HG02678 (cell line): ENCODE measurements around the gene CHID1.

Experiments
- ATAC-seq: cut with Tn5 transposase; IDR thresholded peaks from one replicate; pipeline ENCODE4 v1.9.1; 2021; ENCODE audit warnings: mild to moderate bottlenecking, moderate library complexity; ENCODE audit not compliant: unreplicated experiment

CHID1 gene

DNA sequence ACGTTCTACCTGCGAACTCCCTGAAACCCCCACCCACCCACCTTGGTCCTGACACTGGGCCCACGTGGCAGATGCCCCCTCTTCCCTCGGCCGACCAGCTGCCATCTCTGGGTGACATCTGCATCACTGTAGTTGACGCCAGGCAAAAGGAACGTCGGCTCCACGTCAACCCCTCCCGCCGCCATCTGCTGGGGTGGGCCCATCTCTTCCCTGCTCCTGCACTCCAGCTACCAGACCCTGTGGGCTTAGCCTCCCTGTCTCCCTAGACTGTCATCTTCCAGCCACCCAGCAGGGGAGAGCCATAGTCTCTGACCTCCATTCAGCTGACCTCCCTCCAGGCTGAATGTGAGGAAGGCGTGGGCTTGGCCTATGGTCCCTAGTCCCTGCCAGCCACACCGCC lies 21.4 kb downstream of the CHID1 start:
- no peak for ATAC-seq

DNA sequence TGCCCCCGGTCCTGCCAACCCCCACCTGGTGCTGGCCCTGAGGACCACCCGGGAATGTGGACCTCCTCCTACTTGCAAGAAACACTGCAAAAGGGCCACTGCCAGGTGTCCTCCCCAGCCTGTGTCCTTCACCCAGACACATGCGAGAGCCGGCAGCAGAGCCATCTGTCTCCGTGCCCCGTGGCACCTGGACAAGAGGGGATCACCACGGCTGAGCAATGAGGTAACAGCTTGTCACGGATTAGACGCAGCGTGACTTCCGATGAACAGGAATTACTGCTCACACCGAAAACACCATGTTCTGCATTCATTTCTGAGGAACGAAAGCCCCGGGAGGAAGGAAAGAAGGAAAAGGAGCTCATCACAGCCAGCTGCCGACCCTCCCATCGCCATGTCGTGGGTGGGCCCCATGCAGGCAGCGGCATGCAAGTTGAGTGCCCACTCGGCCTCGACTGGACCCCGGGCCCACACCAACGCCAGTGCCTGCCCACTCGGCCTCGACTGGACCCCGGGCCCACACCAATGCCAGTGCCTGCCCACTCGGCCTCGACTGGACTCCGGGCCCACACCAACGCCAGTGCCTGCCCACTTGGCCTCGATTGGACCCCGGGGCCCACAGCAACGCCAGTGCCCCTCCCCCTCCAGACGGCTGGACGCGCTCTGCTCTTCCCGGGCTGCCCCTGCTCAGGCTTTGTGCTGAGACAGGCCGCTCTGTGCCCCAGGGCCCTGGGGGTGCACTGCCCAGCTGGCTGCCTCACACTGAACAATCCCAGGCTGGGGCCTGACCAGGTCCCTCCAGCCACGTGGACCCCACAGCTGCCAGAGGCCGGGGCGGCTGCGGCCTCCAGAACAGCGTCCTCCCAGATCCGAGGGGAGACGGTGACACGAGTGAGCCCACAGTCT lies 22.0 kb downstream of the CHID1 start:
- no peak for ATAC-seq

DNA sequence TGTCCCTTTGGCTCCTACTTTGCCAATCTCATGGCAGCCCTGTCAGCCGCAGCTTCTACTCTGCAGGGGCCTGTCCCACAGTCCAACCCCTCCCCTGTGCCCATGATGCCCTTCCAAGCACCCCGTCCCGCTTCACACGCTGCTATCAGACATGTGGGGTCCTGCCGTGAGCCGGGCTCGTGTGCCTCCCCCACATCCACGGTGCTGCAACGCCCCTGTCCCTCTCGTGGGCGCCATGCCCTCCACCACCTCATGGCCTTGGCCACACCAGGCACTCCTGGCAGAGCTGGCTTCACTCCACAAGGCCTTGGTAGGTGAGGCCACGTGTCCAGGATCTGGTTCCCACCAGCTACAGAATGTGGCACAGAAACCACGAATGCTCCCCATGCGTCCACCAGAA lies 23.0 kb downstream of the CHID1 start:
- no peak for ATAC-seq

DNA sequence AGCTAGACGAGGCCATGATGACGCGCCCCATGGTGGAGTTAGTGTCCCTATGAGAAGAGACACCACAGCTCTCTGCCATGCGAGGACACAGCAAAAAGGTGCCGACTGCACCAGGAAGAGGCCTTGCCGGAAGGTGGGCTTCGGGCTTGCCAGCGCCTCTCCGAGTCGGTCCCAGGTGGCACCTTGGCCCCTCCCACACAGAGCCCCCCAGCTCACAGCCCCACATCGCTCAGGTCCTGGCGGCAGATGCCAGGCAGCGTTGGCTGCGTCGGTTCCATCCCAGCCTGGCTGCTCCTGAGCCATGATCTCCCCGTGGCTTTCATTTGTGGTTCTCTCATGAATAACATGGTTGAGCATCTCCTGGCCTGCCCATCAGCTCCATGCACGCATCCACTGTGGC lies 24.0 kb downstream of the CHID1 start:
- ATAC-seq: no peak

DNA sequence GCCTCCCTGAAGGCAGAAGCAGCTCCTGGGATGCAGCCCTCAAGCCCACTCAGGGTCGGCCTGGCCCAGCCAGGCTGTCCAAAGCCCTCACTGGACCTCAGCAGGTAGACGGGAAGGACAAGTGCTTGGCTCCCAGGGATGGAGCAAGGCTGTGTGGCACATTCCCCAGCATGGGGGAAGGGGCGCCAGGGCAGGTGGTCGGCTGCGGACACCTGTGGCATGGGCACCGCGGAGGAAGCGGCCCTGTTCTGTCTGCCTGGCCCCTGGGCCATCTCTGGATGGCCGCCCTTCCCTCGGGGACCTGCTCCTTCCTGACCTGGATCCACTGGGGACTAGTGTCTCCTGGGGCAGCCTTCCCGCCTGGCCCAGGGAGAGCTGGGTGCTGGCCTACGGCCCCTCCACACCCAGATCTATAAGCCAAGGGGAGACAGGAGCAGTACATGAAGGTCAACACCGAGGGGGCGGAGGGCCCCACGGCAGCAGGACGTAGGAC lies 26.0 kb downstream of the CHID1 start:
- ATAC-seq: no peak

DNA sequence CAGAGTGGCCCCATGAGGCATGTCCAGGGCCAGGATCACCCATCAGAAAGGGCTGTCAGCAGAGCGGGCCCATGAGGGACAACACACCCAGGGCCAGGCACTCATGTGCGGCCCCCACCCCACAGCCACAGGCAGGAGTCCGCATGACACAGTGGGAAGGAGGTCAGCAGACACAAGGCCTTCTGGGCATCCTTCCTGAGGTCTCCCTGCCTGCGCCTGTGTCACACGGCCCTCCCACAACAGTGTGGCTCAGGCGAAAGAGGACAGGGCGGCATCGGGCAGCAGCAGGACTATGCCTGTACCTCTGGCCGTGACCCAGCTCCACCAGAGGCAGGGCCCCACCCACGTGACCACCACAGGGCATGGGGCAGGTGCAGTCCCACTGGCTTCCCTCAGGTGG lies 27.1 kb downstream of the CHID1 start:
- no peak for ATAC-seq

DNA sequence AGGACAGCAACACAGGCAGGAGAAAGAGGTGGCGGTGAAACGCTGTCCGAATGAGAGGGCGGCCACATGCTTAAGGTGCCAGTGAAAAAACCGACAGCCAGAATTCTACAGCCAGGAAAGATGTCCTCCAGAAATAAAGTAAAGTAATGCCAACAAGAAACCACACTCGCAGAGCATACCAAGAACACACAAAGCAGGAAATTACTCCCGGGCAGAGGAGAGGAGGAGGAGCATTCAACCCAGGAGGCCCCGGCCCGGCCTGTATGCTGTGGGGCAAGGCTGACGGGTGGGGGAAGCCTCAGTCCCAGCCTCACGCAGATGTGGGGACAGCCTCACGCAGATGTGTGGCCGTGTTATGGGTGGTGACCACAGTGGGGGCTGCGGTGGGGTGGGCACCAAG lies 28.0 kb downstream of the CHID1 start:
- no peak for ATAC-seq

DNA sequence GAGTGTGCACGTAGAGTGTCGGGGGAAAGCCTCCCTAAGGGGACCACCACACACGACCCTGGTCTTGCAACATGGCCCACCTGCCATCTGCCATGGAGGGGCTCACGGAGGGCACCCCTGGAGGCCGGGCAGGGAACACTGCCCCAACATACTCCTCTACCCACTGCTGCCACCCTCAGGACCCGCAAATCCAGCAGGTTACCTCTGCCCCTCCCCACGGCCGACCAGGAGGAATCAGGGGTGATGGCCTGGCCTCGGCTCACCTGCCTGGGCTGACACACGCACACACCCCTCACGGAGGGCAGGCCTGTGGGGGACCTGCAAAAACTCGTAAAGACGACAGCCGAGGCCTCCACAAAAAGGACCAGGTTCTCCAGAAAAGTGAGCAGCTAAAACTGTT lies 30.2 kb downstream of the CHID1 start:
- ATAC-seq: no peak

DNA sequence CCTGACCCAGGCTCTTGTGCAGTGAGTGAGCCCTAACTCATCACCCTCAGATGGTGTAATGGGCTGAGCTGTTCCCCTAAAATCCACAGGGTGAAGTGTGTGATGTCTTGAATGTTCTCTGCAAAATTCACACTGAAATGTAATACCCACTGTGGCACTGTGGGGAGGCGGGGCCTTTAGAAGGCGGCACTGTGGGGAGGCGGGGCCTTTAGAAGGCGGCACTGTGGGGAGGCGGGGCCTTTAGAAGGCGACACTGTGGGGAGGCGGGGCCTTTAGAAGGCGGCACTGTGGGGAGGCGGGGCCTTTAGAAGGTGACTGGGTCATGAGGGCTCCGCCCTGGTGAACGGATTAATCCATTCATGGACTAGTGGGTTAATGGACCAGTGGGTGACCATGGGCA lies 33.0 kb downstream of the CHID1 start:
- ATAC-seq: no peak

DNA sequence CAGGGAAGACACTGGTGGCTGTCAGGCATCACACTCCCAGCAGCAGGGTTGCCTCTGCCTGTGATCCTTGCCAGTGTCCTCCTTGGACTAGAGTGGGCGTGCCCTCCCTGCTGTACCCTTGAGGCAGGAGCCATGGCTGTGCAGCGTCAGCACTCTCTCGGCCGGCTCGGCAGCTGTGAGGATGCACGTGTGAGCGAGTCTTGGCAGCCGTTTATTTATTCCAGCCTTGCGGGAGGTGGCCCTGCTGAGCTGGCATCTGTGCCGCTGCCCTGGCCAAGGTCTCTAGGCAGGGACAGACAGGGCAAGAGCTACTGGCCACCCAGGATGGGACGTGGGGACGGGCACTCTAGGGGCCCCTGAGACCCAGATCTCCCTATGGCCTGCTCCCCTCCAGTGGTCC lies 34.1 kb downstream of the CHID1 start:
- no peak for ATAC-seq

DNA sequence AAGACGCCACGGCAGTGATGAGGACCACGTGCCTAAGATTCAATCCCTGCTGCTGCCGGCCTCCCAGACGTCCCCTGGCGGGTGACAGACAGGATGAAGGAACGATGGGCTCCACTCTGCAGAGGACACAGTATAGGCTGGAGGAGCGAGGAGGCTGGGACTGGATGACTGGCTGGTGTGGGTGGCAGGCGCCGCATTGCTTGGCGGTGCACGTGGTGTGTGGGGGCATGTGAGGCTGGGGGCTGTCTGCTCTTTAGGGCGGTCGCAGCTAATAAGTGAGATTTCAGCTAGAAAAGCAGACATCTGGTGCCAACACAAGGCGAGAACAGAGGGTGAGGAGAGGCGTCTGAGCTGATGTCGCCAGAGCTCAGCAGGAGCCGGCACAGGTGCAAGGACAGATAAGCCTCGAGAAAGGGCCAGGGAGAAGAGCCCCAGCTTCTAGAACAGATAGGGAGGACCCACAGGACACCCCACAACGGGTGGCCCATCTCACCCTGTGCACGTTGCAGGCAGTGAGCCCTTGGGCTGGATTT lies 34.8 kb downstream of the CHID1 start:
- ATAC-seq: no peak

DNA sequence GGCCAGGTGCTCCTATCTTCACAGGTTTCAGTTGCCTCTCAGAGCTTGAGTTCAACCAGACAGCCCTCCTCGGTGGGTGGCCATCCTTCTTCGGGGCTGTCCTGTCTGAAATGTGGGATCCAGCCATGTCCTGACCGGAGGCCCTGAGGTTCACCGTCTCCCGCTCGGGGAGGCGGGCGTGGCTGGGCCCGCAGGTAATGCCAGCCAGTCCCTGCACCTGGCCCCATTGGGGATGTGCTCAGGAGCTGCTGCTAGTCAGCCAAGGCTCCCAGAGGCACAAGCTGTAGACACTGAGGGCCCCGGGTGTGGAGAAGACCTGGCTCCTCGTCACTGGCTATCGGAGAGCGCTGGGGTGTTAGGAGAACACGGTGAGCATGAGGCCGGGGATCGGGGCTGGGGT lies 35.4 kb downstream of the CHID1 start:
- no peak for ATAC-seq

DNA sequence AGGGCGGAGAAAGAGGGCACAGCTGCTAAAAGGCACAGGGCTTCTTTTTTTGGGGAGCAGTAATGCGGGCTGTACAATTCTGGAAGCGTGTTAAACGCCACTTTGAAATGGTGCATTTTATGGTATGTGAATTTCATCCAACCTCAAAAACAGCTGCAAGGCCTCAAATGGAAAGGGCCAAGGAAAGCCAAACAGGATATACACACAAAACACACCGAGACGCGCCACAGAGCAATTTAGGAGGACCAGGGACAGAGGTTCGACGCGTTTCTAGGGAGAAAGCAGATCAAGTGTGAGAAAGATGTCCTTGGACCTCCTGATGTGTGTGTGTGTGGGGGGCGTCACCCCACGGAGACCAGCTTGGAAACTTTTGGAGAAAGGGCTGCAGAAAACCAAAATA lies 36.9 kb downstream of the CHID1 start:
- ATAC-seq: no peak

DNA sequence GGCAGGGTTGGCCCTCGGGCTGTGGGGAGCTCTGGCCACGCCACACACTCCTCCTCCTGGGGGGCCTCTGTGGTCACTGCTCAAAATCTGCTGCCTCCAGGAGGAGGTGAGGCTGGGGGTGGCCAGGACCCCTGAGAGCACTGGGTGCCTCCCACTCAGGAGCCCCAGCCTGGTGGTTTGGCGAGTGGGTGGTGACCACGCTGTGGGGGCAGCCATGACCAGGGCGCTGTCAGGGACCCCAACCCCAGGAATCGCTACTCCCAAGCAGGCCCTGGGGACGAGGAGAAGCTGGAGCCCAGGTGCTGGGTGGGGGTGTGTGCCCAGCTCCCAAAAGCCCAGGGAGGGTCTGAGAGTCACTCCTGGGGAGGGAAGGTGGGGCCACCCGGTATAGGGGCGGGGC lies 37.8 kb downstream of the CHID1 start:
- no peak for ATAC-seq

DNA sequence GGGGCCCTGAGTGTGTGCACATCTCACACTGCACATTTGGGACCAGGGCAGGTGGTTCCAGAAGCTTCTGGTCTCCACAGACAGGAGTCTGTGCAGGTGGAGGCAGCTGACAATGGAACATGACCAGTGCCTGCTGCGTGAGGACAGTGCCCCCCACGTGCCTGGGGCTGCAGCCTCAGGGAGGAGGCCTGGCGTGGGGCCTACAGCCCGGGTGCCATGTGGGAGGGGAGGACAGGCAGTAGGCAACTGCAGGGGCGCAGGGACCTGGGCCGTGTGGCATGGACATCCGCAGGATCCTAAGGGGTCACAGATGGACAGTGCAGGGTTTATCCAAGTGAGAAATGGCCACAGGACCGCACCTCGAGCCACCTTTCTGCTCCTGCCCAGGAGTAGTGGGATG lies 39.1 kb downstream of the CHID1 start:
- ATAC-seq: no peak

DNA sequence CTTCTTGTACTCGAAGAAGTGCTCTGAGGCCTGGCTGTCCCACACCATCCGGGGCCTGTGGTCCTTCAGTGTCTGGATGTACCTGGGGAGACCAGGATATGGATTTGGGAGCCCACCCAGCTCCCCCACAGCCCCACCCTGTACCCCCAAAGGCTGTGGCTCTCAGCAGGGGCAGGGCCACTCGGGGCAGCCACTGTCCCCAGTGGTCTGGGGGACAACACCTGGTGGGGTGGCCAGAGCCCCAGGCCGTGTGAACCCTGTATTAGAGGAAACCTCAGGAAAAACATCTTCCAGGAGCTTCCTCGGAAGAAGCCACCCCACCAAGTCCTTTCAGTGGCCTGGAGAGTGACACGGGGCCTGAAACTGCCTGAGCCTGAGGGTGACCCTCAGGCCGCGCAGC lies 40.2 kb downstream of the CHID1 start:
- no peak for ATAC-seq

DNA sequence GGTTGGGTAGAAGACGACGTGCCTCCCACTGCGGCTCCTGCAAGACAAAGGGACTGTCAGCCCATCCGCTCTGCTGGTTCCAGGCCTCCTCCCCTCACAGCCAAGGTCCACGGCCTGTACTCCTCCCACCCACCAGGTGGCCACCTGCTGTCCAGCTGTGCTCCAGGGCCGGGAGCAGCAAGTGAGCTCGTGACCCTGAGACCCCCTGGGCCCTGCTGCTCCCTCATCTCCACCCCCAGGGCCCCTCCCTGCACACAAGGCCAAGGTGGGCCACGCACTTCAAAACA lies 40.5 kb downstream of the CHID1 start:
- no peak for ATAC-seq

DNA sequence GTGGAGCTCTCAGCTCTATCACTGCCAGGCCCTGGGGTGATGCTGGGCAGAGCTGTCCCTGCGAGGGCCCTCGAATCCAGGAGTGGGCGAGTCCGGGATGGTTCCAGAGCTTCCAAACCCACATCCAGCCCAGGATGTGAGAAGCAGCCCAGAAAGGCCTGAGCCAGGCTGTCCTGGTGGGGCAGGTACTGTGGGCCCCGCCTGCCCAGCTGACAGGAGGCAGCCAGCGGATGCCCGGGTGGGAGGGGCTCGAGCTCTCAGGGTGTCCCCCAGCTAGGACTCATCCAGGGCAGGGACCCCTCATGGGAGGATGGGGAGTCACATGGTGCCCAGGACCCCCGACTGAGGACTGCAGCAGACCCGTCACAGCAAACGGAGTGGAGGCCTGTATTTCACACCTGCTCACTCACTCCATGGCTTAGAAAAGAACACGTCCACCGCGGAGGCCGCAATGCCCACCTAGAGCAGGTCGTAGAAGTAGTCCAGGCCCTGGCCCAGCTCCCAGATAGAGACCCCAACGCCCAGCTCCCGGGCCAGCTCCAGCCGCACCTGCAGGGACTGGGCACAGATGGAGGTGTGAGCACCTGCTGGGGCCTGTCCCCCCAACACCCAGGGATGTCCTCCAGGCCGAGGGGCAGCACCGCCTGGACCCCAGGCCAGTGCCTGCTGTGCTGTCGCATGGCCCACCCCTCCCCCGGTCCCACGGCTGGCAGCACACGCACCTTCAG lies 41.0 kb downstream of the CHID1 start:
- no peak for ATAC-seq

DNA sequence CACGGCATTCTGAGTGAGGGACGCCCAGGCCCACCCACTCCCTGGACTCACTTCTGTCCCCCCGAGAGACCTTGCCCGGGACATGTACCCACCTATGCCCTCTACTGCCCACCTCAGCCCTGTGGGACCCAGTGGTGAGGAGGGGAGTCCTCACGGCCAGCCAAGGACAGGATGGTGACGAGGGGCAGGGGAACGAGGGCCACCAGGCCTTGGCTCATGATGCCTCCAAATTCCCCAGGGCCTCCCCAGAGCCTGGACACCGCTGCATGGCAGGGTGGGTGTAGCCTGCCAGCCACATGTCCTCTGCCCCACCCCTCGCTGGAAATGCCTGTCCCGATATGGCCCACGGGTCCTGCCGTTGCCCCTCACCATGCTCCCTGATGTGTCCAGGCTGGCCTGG lies 41.8 kb downstream of the CHID1 start:
- no peak for ATAC-seq

DNA sequence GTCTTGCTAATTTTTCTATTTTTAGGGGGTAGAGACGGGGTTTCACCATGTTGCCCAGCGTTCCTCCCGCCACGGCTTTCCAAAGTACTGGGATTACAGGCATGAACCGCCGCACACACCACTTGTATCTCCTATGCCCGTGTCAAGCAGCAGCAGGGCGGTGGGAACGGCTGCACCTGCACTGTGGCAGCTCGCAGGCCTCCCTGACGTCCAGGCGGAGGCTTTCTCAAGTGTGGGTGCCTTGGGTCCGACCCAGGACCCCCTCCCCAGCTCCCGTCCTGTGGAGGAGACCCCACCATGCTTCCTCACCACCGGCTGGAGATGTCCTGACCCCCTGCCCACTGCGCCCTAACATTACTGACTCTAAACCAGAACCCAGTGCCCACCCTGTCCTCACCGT lies 42.2 kb downstream of the CHID1 start:
- ATAC-seq: no peak

DNA sequence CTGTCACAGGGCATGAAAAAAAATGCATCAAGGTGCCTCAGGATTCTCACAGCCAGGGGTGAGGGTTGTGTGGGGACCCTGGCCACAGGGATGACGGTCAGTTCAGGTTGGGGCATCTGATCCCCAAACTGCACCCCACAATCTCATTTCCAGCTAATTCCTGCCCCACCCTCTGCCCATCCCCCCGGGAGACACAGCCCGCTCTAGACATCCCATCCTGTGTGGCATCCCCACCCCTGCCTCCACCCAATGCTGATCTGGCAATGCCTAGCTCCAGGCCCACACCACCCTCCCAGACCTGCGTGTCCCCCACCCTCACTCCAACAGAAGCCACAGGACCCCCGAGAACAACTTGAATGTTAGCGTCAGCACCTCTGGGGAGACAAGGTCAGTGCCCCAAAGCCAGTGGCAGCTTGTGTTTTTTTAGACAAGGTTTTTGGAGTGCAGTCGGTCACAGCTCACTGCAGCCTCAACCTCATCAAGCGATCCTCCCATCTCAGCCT lies 42.7 kb downstream of the CHID1 start:
- ATAC-seq: no peak

DNA sequence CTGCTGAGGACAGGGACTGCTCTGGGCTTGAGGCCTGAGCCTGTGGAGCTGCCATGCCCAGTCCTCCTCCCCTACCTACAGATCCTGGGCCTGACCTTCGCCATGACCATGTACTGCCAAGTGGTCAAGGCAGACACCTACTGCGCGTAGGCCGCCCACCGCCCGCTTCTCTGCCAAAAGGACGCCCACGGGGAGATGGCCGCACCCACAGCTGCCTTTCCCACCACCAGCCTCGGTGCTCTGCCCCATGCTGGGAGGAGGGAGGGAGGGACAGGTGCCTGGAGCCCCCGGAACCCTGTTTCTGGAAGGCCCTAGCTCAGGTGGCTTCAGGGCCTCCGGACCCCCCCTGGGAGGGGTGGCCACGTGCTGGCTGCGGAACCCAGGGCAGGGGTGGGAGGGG lies 44.1 kb downstream of the CHID1 start:
- ATAC-seq: no peak
